ENCODE data around the gene KIF16B.
"Not testable (repeated sequence)": the region's sequence is repeated elsewhere in the genome, so short reads cannot be mapped to it uniquely, and the experiment has no call there.

The KIF16B gene

GRCh38 chr20:16283307-16283706 lies 289.9 kb downstream of the KIF16B start:
- no peak for DNase-seq

- DNase-seq: no peak
Measured at GRCh38 chr20:16280219-16280618, 293.0 kb downstream of the KIF16B start.

GRCh38 chr20:16279320-16279719 lies 293.9 kb downstream of the KIF16B start:
- DNase-seq: no peak

GRCh38 chr20:16273812-16274555 lies 299.3 kb downstream of the KIF16B start:
- DNase-seq: no peak

GRCh38 chr20:16272780-16273360 lies 300.4 kb downstream of the KIF16B start:
- no peak for DNase-seq

GRCh38 chr20:16271450-16271849 lies 301.8 kb downstream of the KIF16B start:
- no peak for DNase-seq

- no peak for DNase-seq
Measured at GRCh38 chr20:16270989-16271388, 302.3 kb downstream of the KIF16B start.

GRCh38 chr20:16270314-16270931 lies 302.8 kb downstream of the KIF16B start:
- no peak for DNase-seq

GRCh38 chr20:16267526-16267925 lies 305.7 kb downstream of the KIF16B start:
- DNase-seq: no peak

- no peak for DNase-seq
Measured at GRCh38 chr20:16265334-16265733, 307.9 kb downstream of the KIF16B start.

- no peak for DNase-seq
Measured at GRCh38 chr20:16263582-16263981, 309.7 kb downstream of the KIF16B start.

- no peak for DNase-seq
Measured at GRCh38 chr20:16262594-16262993, 310.7 kb downstream of the KIF16B start.

- DNase-seq: no peak
Measured at GRCh38 chr20:16261733-16262273, 311.4 kb downstream of the KIF16B start.

GRCh38 chr20:16260911-16261310 lies 312.3 kb downstream of the KIF16B start:
- DNase-seq: no peak

- DNase-seq: not testable (repeated sequence)
Measured at GRCh38 chr20:16260133-16260532, 313.1 kb downstream of the KIF16B start.

- DNase-seq: no peak
Measured at GRCh38 chr20:16258766-16259165, 314.5 kb downstream of the KIF16B start.

GRCh38 chr20:16257813-16258430 lies 315.3 kb downstream of the KIF16B start:
- DNase-seq: no peak

GRCh38 chr20:16257021-16257420 lies 316.2 kb downstream of the KIF16B start:
- no peak for DNase-seq

- no peak for DNase-seq
Measured at GRCh38 chr20:16246870-16247269, 326.4 kb downstream of the KIF16B start.

- DNase-seq: no peak
Measured at GRCh38 chr20:16246291-16246690, 327.0 kb downstream of the KIF16B start.

GRCh38 chr20:16245879-16246278 lies 327.4 kb downstream of the KIF16B start:
- no peak for DNase-seq

GRCh38 chr20:16244892-16245291 lies 328.4 kb downstream of the KIF16B start:
- DNase-seq: no peak

GRCh38 chr20:16243470-16243869 lies 329.8 kb downstream of the KIF16B start:
- no peak for DNase-seq

GRCh38 chr20:16241911-16242310 lies 331.3 kb downstream of the KIF16B start:
- DNase-seq: no peak

All from NCI-H1930 (cell line).